Stimulated activated CD8-positive, alpha-beta memory T cell treated with anti-CD3 and anti-CD28 coated beads, Interleukin-2, amount 100 ng/mL, for 48 hours (primary cell): ENCODE results near the gene ATF3.
"Not testable (repeated sequence)": the region's sequence is repeated elsewhere in the genome, so short reads cannot be mapped to it uniquely, and the experiment has no call there.

Experiments used
- DNase-seq, 2 donors: peaks; one replicate each; pipeline ENCODE4 v3.0.0-alpha.2; 2020; ENCODE audit warnings: low read depth in 2 of 2

The ATF3 gene

GRCh38 chr1:212651521-212651920 is 43.0 kb downstream of the ATF3 start:
- DNase-seq: no peak

GRCh38 chr1:212651977-212652376 is 43.4 kb downstream of the ATF3 start:
- no peak for DNase-seq

- DNase-seq: no peak
Measured at GRCh38 chr1:212652609-212653008, 44.0 kb downstream of the ATF3 start.

- DNase-seq: no peak
Measured at GRCh38 chr1:212655668-212656440, 47.3 kb downstream of the ATF3 start.

- no peak for DNase-seq
Measured at GRCh38 chr1:212656730-212657129, 48.2 kb downstream of the ATF3 start.

DNA sequence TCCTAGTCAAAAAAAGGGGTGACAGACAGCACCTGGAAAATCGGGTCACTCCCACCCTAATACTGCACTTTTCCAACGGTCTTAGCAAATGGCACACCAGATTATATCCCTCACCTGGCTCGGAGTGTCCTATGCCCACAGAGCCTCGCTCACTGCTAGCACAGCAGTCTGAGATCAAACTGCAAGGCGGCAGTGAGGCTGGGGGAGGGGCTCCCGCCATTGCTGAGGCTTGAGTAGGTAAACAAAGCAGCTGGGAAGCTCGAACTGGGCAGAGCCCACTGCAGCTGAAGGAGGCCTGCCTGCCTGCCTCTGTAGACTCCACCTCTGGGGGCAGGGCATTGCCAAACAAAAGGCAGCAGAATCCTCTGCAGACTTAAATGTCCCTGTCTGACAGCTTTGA is 49.7 kb downstream of the ATF3 start:
- DNase-seq: not testable (repeated sequence)

- no peak for DNase-seq
Measured at GRCh38 chr1:212664409-212665199, 56.0 kb downstream of the ATF3 start.

DNA sequence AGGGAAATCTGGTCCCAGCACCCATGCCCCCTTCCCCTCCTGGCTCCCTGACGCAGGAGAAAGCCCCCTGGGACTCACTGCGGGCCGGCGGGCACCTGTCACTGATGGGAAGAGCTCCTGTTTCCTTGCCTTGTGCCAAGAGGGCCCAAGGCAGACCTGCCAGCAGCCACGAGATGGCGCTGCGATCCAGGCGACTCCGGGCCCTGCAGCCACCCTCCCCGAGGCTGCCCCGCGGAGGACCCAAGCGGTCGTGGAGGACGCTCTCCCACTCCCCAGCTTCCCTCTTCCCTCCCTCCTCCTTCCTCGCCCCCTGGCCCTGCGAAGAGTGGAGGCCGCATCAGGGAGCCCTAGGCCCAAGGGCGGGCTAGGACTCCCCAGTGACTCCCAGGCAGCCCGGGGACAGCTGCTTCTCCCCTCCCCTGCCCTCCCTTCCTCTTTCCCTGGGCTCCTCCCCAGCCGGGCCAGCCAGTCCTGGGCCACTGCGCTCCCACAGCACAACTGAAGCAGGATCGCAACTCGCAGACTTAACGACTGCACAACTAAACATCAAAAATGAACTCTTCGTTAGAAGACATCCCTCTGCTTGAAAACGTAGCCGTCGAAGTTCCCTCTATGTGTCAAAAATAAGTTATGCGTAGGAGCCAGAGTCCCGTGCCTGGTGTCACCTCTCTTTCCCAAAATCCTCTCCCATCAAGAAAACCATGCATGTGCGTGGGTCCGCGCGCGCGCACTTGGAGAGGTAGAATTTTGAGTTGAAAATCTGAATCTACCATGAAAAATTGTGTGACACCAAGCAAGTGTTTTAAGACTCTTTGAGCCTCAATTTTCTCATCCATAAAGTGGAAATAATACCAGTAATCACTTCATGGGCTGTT is 56.9 kb downstream of the ATF3 start:
- DNase-seq: peak; percentile 74 to 77

- DNase-seq: no peak
Measured at GRCh38 chr1:212666116-212666775, 57.7 kb downstream of the ATF3 start.

DNA sequence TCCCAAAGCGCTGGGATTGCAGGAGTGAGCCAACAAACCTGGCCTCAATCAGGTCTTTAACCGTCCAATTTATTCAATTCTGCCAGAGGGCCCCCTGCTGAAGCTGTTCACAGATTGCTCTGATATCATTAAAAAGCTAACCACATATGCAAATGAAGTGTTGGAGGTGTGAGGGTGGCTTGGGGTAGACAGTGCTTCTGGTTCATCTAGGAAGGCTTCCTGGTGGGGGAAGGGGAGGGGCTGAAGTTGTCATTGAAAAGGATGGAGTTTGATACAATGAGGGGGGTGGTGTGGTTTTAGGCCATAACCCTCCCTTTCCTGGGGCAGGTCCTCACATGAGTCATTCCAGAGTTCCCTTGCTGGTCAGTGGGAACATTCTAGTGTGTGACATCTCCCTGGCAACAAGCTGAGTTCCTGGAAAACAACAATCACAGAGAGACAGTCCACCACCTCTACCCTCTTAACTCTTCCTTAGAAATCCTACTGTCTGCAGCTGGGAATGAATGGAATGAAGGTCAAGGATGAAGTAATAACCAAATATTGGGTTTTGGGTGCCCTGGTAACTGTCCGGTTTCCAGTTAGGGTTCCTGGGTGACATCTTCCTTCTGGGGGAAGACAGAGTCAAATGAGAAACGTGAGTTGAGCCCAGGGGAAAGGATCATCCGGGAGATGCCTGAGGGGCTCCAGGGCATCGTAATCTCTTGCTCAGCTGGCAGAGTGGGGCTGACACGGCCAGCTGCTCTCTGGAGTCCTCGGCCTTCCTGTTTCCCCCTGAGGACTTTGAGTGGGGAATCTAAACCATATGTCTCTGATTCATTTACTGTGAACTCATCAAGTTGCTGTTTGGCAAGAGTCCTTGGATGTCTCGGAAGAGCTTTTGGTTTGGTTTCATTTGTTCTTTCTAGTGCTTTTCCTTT is 58.9 kb downstream of the ATF3 start:
- no peak for DNase-seq

DNA sequence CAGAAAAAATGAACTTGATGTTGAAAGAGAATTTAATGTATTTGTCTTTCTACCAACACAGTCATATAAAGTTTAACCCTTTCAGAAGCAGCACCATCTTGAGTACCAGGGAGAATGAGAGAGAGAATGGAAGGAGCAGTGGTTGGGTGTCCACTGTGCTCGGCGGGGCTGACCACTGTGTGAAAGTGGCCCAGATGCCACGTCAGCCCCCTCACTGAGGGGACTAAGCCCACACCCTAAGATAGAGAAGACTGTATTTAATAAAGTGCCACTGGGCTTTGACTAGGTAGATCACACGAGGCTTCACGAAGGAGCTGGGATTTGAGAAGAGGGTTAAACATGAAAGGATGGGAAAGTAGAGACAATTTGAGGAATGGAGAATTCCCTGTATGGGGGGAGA is 59.9 kb downstream of the ATF3 start:
- DNase-seq: no peak

DNA sequence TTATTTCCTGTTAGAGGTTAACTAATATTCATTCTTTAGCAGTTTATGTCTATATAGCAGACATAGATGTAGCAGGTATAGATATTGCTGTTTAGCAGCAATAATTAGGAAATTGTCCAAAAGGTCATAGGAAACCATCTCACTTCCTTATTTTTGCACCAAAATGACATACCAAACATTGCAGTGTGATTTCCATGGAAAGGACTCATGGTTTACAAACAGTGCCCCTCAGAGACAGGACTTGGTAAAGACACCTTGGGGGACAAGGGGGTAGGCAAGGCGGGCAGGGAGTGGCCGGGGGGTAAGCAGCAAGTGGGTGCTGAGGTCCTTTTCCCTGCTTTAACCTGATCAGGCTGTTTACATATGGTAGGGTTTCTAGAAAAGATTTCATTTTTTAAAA is 60.5 kb downstream of the ATF3 start:
- DNase-seq: no peak

- no peak for DNase-seq
Measured at GRCh38 chr1:212669600-212669999, 61.0 kb downstream of the ATF3 start.

DNA sequence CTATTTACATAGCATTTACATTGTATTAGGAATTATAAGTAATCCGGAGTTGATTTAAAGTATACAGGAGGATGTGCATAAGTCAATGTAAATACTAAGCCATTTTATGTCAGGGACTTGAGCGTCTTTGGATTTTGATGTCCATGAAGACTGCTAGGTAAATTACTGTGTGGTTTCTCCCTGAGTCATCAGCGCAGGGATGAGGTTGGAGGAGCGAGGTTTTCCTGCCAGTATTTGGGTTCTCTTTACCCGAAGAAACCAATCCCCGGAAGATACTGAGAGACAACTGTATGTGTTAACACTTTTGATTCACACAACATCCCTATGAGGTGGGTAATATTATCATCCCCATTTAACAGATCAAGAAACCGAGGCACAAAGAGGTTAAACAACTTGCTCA is 61.7 kb downstream of the ATF3 start:
- DNase-seq: no peak
